Fibroblast of lung (primary cell): Measurements from ENCODE around the gene XRCC3. TPM values are rescaled to one million over a fixed set of nuclear protein-coding genes. Genes with fewer than 3 reads are reported as not detected.

ENCODE experiments used
- DNase-seq, 2 donors: peaks; one replicate each; pipeline versions ENCODE4 v3.0.0 to v3.0.0-alpha.2; 2010; ENCODE audit warnings: low read depth in 2 of 2
- H2AFZ ChIP-seq: 2 replicates; pipeline ENCODE4 v1.5.1; 2012; ENCODE audit warnings: low read length, control low read depth, inconsistent platforms
- H3K27ac ChIP-seq: 2 replicates; pipeline ENCODE4 v1.5.1; 2011; ENCODE audit warnings: low read length, control low read depth; ENCODE audit not compliant: insufficient read depth
- H3K27me3 ChIP-seq: 2 replicates; pipeline ENCODE4 v1.5.1; 2011; ENCODE audit warnings: mild to moderate bottlenecking, low read length; ENCODE audit not compliant: control insufficient read depth, insufficient read depth
- H3K36me3 ChIP-seq: 2 replicates; pipeline ENCODE4 v1.5.1; 2011; ENCODE audit warnings: low read length; ENCODE audit not compliant: control insufficient read depth, insufficient read depth
- H3K4me1 ChIP-seq: 2 replicates; pipeline ENCODE4 v1.5.1; 2011; ENCODE audit warnings: low read length; ENCODE audit not compliant: control insufficient read depth, insufficient read depth; ENCODE audit errors: extremely low read depth
- H3K4me2 ChIP-seq: 2 replicates; pipeline ENCODE4 v1.5.1; 2011; ENCODE audit warnings: low read length, control low read depth; ENCODE audit not compliant: insufficient read depth; ENCODE audit errors: extremely low read depth
- H3K4me3 ChIP-seq, 4 experiments: fragments of 200-600 bp in 1 of 4; sonication (generic) in 1 of 4; replicated peaks in 1 of 4; 2 replicates each; pipeline ENCODE4 v1.5.1; 2011 to 2016; ENCODE audit warnings: low read length in 4 of 4, low read depth in 3 of 4, mild to moderate bottlenecking in 3 of 4, control low read depth in 2 of 4, inconsistent platforms in 1 of 4, mixed read lengths in 1 of 4; ENCODE audit not compliant: insufficient read depth in 1 of 4; ENCODE audit errors: control extremely low read depth in 1 of 4
- H3K79me2 ChIP-seq: 2 replicates; pipeline ENCODE4 v1.5.1; 2012; ENCODE audit warnings: mild to moderate bottlenecking, low read length, inconsistent platforms; ENCODE audit not compliant: control insufficient read depth, insufficient read depth
- H3K9ac ChIP-seq: 2 replicates; pipeline ENCODE4 v1.5.1; 2011; ENCODE audit warnings: mild to moderate bottlenecking, low read length, control low read depth; ENCODE audit not compliant: insufficient read depth
- H3K9me3 ChIP-seq: 2 replicates; pipeline ENCODE4 v1.5.1; 2012; ENCODE audit warnings: low read depth, low read length; ENCODE audit not compliant: control insufficient read depth, insufficient read depth
- H4K20me1 ChIP-seq: 2 replicates; pipeline ENCODE4 v1.5.1; 2011; ENCODE audit warnings: low read length; ENCODE audit not compliant: control insufficient read depth, insufficient read depth; ENCODE audit errors: extremely low read depth
- EZH2 ChIP-seq: IDR thresholded peaks from 2 replicates; pipeline ENCODE4 v1.5.1; 2012; ENCODE audit warnings: low read length, control low read depth, mild to moderate bottlenecking; ENCODE audit errors: missing control alignments
- polyA plus RNA-seq, 2 donors: library from polyadenylated mRNA; depleted of rRNA in 1 of 2; stranded (reverse) in 1 of 2; unstranded in 1 of 2; fragments of >200 nt; gene quantifications; 2 replicates each; pipeline ENCODE4 v1.2.1, GENCODE V29; 2011 to 2012; ENCODE audit warnings: missing spikeins in 1 of 2
- total RNA-seq: library from RNA; depleted of rRNA; stranded (reverse); fragments of >200 nt; gene quantifications from 2 replicates; pipeline ENCODE4 v1.2.1, GENCODE V29; 2014
- TF ChIP-seq, protein P1 (sequence below), 2 donors: IDR thresholded peaks in 1 of 2; conservative IDR thresholded peaks in 1 of 2; 1 replicate in 1 of 2; 2 replicates in 1 of 2; pipeline ENCODE4 v1.5.1; 2011 to 2012; ENCODE audit warnings: low read length in 2 of 2, control low read depth in 1 of 2, inconsistent platforms in 1 of 2, low read depth in 1 of 2, mild to moderate bottlenecking in 1 of 2

The XRCC3 gene
- total and polyA plus RNA-seq, 2 donors (not counting 1 experiment from before 2014, with no cell fraction given) = 4.9 to 9.2 TPM

DNA sequence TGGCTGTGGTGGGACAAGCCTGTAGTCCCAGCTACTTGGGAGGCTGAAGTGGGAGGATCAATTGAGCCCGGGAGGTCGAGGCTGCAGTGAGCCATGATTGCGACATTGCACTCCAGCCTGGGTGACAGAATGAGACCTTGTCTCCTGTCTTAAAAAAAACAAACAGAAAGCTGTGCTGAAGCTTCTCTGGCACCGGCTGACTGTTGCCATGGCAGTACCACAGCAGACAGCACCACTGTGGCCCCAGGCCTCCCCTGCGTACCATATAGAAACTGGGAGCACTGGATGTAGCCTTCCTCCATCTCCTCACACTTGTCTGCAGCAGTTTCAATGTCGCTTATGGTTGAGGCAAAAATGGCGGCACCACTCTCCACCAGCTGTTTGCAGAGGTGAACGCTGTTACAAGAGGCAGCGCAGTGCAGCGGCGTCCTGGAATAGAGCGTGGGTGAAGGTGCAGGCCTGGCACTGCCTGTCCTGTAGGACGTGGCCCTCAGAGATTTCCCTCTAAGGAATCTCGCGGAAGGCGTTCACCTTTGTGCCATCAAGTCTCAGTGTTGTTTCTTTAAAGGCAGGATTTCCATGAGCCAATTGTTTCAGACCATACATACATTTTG, 22.3 kb upstream of the XRCC3 start:
- Histone ChIP-seq H2AFZ (no peak overlapping the region), H3K36me3 (peaks cover 6% of the 10 kb centered on the region), H3K27me3 (no peaks in the 10 kb centered on the region), H3K4me3 (no peak overlapping the region), H3K9ac (no peak overlapping the region), H4K20me1 (no peaks in the 10 kb centered on the region), H3K4me1 (peaks cover 2% of the 10 kb centered on the region), H3K4me2 (no peak overlapping the region), H3K79me2 (no peaks in the 10 kb centered on the region), H3K27ac (no peak overlapping the region), H3K9me3 (no peaks in the 10 kb centered on the region)
- no peak for TF ChIP-seq EZH2
- TF ChIP-seq, protein P1, sequence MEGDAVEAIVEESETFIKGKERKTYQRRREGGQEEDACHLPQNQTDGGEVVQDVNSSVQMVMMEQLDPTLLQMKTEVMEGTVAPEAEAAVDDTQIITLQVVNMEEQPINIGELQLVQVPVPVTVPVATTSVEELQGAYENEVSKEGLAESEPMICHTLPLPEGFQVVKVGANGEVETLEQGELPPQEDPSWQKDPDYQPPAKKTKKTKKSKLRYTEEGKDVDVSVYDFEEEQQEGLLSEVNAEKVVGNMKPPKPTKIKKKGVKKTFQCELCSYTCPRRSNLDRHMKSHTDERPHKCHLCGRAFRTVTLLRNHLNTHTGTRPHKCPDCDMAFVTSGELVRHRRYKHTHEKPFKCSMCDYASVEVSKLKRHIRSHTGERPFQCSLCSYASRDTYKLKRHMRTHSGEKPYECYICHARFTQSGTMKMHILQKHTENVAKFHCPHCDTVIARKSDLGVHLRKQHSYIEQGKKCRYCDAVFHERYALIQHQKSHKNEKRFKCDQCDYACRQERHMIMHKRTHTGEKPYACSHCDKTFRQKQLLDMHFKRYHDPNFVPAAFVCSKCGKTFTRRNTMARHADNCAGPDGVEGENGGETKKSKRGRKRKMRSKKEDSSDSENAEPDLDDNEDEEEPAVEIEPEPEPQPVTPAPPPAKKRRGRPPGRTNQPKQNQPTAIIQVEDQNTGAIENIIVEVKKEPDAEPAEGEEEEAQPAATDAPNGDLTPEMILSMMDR (conservative IDR thresholded peaks at IDR 0.05 in 1 of 2, IDR thresholded peaks at IDR 0.05 in 1 of 2; ENCODE audit: low read depth in 1 of 2, low read length in 2 of 2) = no peak
- no peak for DNase-seq

DNA sequence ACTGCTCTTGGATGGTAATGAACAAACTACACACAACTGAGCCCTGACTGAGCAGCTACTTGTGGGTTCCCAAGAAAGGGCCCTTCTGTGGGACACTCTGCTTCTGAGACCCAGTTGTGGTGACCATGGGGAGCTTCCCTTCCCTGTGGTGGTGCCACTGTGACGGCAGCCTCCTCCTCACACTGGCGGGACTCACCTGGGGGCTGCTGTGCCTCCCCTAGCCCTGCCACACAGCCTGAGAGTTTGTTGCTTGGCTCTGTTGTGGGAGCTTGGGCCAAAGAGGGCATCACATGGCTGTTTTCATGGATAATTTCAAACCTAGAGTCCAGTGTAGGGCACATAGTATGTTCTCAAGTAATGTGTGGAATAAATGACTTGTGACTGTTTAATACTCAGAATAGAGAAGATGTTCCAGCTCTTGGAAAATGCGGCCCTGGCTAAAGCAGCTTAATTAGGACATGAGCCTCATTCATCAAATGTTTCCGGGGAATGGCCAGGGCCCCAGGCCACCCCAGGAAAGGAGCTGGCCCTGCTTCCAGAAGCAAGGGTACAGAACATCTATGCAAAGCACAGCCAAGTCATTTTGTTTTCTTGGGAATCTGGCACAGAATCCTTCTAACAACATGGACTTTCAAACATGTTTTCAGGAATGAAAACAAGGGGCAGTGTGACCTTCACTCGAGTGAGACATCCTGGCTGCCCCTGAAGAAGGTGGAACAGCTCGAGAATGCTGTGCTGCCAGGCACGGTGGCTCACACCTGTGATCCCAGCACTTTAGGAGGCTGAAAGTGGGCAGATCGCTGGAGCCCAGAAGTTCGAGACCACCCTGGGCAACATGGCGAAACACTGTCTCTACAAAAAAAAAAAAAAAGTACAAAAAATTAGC, 21.5 kb upstream of the XRCC3 start:
- Histone ChIP-seq H3K79me2 (no peaks in the 10 kb centered on the region), H3K4me1 (peaks cover 2% of the 10 kb centered on the region)
- DNase-seq = no peak

More for the DNA sequence above, 21.5 kb upstream of the XRCC3 start:
- no peak for TF ChIP-seq EZH2
- TF ChIP-seq, protein P1 (conservative IDR thresholded peaks at IDR 0.05 in 1 of 2, IDR thresholded peaks at IDR 0.05 in 1 of 2; ENCODE audit: low read depth in 1 of 2, low read length in 2 of 2) = no peak
- no peak overlapping the region for H3K4me2 ChIP-seq
- no peak overlapping the region for H3K4me3 ChIP-seq
- H3K9me3 ChIP-seq = no peaks in the 10 kb centered on the region
- H3K27me3 ChIP-seq = no peaks in the 10 kb centered on the region
- H3K9ac ChIP-seq = no peak overlapping the region
- no peak overlapping the region for H3K27ac ChIP-seq
- H4K20me1 ChIP-seq = no peaks in the 10 kb centered on the region
- H3K36me3 ChIP-seq = peaks cover 7% of the 10 kb centered on the region
- no peak overlapping the region for H2AFZ ChIP-seq
